HepG2 (cell line): Measurements from ENCODE around the gene SEC16A. TPM values are rescaled to one million over a fixed set of nuclear protein-coding genes. Genes with fewer than 3 reads are reported as not detected.
A peak's percentile ranks its signal among the peaks of the same experiment; 100 is the strongest.

Experiments used
- HNF4G ChIP-seq, 2 experiments: sonication (generic) in 1 of 2; formaldehyde crosslinking in 1 of 2; IDR thresholded peaks; 2 replicates each; pipeline versions ENCODE4 v1.4.0 to v1.6.1; 2011 to 2020; ENCODE audit warnings: borderline replicate concordance in 2 of 2, low read depth in 2 of 2, mild to moderate bottlenecking in 2 of 2, low read length in 1 of 2, missing genetic modification reagents in 1 of 2, moderate library complexity in 1 of 2
- KDM4B ChIP-seq: sonication (generic); formaldehyde crosslinking; IDR thresholded peaks from 2 replicates; pipeline ENCODE4 v1.4.0; 2020; ENCODE audit warnings: missing genetic modification reagents
- LCORL ChIP-seq, 2 experiments: fragments of 450-650 bp in 1 of 2; sonication (generic) in 1 of 2; formaldehyde crosslinking in 1 of 2; IDR thresholded peaks; 2 replicates each; pipeline versions ENCODE4 v1.5.0 to v1.6.1; 2017 to 2020; ENCODE audit warnings: antibody characterized with exemption in 1 of 2, missing genetic modification reagents in 1 of 2
- MAFG ChIP-seq: sonication (generic); formaldehyde crosslinking; IDR thresholded peaks from 2 replicates; pipeline ENCODE4 v1.5.1; 2020; ENCODE audit warnings: mild to moderate bottlenecking, missing genetic modification reagents
- NKX3-1 ChIP-seq: sonication (generic); formaldehyde crosslinking; IDR thresholded peaks from 2 replicates; pipeline ENCODE4 v1.5.0; 2020; ENCODE audit warnings: missing genetic modification reagents
- NONO ChIP-seq, 2 experiments: fragments of 450-650 bp in 1 of 2; sonication (generic) in 1 of 2; formaldehyde crosslinking in 1 of 2; IDR thresholded peaks in 1 of 2; conservative IDR thresholded peaks in 1 of 2; 2 replicates each; pipeline versions ENCODE4 v1.6.1 to v1.8.0; 2017 to 2022; ENCODE audit warnings: mild to moderate bottlenecking in 1 of 2, missing genetic modification reagents in 1 of 2, moderate library complexity in 1 of 2
- SRSF1 ChIP-seq: fragments of 200-400 bp; formaldehyde crosslinking; optimal IDR thresholded peaks from 2 replicates; pipeline ENCODE3; 2017; ENCODE audit warnings: mild to moderate bottlenecking, low read depth, low read length, moderate library complexity
- TEAD2 ChIP-seq: sonication (generic); formaldehyde crosslinking; IDR thresholded peaks from 2 replicates; pipeline ENCODE4 v1.9.0; 2021; ENCODE audit warnings: missing genetic modification reagents
- ZBTB42 ChIP-seq: sonication (generic); formaldehyde crosslinking; IDR thresholded peaks from 2 replicates; pipeline ENCODE4 v1.5.0; 2020; ENCODE audit warnings: mild to moderate bottlenecking, missing genetic modification reagents
- ZNF460 ChIP-seq: sonication (generic); formaldehyde crosslinking; IDR thresholded peaks from 2 replicates; pipeline ENCODE4 v1.5.1; 2020; ENCODE audit warnings: missing genetic modification reagents, mild to moderate bottlenecking, borderline replicate concordance
- ZNF552 ChIP-seq: sonication (generic); formaldehyde crosslinking; IDR thresholded peaks from 2 replicates; pipeline ENCODE4 v1.9.0; 2022; ENCODE audit warnings: missing genetic modification reagents, mild to moderate bottlenecking, borderline replicate concordance
- ZNF83 ChIP-seq: sonication (generic); formaldehyde crosslinking; IDR thresholded peaks from 2 replicates; pipeline ENCODE4 v1.4.0; 2020; ENCODE audit warnings: missing genetic modification reagents, mild to moderate bottlenecking, borderline replicate concordance
- polyA plus RNA-seq, 8 experiments: library from polyadenylated mRNA; depleted of rRNA in 3 of 8; stranded (reverse) in 7 of 8; unstranded in 1 of 8; fragments of >200 nt; fragmentation: Illumina TruSeq in 4 of 8; extraction: Trizol in 4 of 8; gene quantifications; 2 replicates each; pipeline versions ENCODE4 v1.2.1 to v1.2.3, GENCODE V29; 2011 to 2016; ENCODE audit warnings: low read depth in 4 of 8, missing spikeins in 1 of 8, mixed read lengths in 1 of 8; ENCODE audit not compliant: insufficient read depth in 1 of 8
- total RNA-seq, 5 experiments: library from RNA; depleted of rRNA; stranded (reverse); fragments of >200 nt; fragmentation: Illumina TruSeq; extraction: Trizol; gene quantifications; 2 replicates each; pipeline ENCODE4 v1.2.3, GENCODE V29; 2016; ENCODE audit warnings: low read depth in 1 of 5
- TF ChIP-seq, protein P1 (sequence below): sonication (generic); formaldehyde crosslinking; IDR thresholded peaks from 2 replicates; pipeline ENCODE4 v1.5.1; 2020; ENCODE audit warnings: mild to moderate bottlenecking, missing genetic modification reagents
- TF ChIP-seq, protein P2 (sequence below): sonication (generic); formaldehyde crosslinking; IDR thresholded peaks from 2 replicates; pipeline ENCODE4 v1.8.0; 2022; ENCODE audit warnings: missing genetic modification reagents, low read depth, mild to moderate bottlenecking, borderline replicate concordance
- TF ChIP-seq, protein P3 (sequence below): sonication (generic); formaldehyde crosslinking; IDR thresholded peaks from 2 replicates; pipeline ENCODE4 v1.4.0; 2020; ENCODE audit warnings: missing genetic modification reagents, low read depth, mild to moderate bottlenecking, borderline replicate concordance
- TF ChIP-seq, protein P4 (sequence below): sonication (generic); formaldehyde crosslinking; IDR thresholded peaks from 2 replicates; pipeline ENCODE4 v1.5.0; 2020; ENCODE audit warnings: mild to moderate bottlenecking, missing genetic modification reagents, borderline replicate concordance
- TF ChIP-seq, protein P5 (sequence below): sonication (generic); formaldehyde crosslinking; IDR thresholded peaks from 2 replicates; pipeline ENCODE4 v1.5.0; 2020; ENCODE audit warnings: missing genetic modification reagents
- TF ChIP-seq, protein P6 (sequence below): sonication (generic); formaldehyde crosslinking; IDR thresholded peaks from 2 replicates; pipeline ENCODE4 v1.8.0; 2023; ENCODE audit warnings: mild to moderate bottlenecking, missing genetic modification reagents

Gene SEC16A
- total and polyA plus RNA-seq, 2 of the 13 experiments (the other 11 are each of a cell fraction or from before 2014, with no cell fraction given): 15.9 to 18.9 TPM

DNA sequence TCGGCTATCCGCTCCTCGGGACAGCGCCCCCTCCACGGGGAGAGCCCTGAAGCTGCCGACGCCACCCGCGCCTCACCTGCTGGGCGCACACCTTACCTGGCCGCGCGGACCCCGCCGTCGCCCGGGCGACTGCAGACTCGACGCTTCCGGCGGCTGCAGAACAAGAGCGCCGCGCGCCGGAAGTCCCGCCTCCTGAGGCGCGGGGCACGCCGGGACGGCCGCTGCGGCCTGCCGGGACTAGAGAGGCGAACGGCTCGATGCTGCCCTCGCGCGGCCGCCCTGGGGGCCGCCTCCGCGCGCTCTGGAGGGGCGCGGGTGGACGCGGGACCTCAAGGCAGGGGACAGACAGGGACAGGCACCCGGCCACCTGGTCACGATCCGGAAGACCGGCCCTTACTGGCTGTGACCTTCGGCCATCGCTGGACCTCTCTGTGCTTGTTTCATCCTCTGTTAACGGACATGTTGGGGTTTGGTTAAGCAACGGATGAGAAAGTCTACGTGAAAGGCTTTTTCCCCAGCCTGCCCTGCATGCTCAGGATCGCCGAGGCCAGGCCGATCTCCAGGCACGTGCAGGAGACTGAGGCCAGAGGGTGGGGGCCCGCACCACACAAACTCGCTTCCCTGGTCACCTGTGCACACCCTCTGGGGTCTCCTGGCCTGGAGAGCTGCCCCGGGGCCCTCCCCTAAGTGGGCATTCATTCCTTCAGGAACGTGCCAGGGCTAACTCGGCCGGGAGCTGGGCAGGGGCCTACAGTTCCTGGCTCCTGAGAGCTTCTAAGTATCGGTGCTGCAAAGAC is 82.6 kb downstream of the SEC16A start, which contains the start of gene SNAPC4 (continued):
- TF ChIP-seq, protein P1, sequence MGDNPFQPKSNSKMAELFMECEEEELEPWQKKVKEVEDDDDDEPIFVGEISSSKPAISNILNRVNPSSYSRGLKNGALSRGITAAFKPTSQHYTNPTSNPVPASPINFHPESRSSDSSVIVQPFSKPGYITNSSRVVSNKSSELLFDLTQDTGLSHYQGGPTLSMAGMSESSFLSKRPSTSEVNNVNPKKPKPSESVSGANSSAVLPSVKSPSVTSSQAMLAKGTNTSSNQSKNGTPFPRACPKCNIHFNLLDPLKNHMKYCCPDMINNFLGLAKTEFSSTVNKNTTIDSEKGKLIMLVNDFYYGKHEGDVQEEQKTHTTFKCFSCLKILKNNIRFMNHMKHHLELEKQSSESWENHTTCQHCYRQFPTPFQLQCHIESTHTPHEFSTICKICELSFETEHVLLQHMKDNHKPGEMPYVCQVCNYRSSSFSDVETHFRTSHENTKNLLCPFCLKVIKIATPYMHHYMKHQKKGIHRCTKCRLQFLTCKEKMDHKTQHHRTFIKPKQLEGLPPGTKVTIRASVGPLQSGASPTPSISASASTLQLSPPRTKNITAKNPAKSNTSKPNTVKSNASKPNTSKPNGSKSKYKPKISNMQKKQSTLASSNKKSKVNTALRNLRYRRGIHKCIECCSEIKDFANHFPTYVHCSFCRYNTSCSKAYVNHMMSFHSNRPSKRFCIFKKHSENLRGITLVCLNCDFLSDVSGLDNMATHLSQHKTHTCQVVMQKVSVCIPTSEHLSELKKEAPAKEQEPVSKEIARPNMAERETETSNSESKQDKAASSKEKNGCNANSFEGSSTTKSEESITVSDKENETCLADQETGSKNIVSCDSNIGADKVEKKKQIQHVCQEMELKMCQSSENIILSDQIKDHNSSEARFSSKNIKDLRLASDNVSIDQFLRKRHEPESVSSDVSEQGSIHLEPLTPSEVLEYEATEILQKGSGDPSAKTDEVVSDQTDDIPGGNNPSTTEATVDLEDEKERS (CRISPR knock-in tag): no peak
- no peak for TF ChIP-seq ZBTB42 (CRISPR knock-in tag)
- no peak for TF ChIP-seq NONO (IDR thresholded peaks at IDR 0.05)
- TF ChIP-seq NONO (CRISPR knock-in tag; conservative IDR thresholded peaks at IDR 0.05): peak; percentile 89
- TF ChIP-seq ZNF460 (CRISPR knock-in tag): no peak
- TF ChIP-seq, protein P2, sequence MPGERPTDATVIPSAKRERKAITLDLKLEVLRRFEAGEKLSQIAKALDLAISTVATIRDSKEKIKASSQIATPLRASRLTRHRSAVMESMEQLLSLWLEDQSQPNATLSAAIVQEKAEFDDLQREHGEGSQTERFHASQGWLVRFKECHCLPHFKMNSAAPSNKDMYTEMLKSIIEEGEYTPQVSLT (CRISPR knock-in tag): no peak; the same call in 1 of the 2 replicates
- no peak for TF ChIP-seq LCORL (IDR thresholded peaks at IDR 0.05)
- TF ChIP-seq LCORL (CRISPR knock-in tag; IDR thresholded peaks at IDR 0.05): peak; percentile 39; the same call in 1 of the 2 replicates
- TF ChIP-seq, protein P3, sequence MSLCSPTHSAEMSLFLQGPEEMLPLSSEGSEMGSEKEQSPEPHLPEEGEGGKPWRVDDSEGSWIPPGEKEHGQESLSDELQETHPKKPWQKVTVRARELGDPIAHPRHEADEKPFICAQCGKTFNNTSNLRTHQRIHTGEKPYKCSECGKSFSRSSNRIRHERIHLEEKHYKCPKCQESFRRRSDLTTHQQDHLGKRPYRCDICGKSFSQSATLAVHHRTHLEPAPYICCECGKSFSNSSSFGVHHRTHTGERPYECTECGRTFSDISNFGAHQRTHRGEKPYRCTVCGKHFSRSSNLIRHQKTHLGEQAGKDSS (CRISPR knock-in tag): no peak
- TF ChIP-seq, protein P4, sequence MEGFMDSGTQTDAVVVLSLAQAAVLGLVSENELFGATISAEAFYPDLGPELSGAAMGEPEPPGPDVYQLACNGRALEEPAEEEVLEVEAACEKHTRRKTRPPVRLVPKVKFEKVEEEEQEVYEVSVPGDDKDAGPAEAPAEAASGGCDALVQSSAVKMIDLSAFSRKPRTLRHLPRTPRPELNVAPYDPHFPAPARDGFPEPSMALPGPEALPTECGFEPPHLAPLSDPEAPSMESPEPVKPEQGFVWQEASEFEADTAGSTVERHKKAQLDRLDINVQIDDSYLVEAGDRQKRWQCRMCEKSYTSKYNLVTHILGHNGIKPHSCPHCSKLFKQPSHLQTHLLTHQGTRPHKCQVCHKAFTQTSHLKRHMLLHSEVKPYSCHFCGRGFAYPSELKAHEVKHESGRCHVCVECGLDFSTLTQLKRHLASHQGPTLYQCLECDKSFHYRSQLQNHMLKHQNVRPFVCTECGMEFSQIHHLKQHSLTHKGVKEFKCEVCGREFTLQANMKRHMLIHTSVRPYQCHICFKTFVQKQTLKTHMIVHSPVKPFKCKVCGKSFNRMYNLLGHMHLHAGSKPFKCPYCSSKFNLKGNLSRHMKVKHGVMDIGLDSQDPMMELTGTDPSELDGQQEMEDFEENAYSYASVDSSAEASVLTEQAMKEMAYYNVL (CRISPR knock-in tag): 0 out of 2 replicates have a peak, but pooled peaks have one; percentile 36
- 0 out of 2 replicates have a peak, but pooled peaks have one; percentile 13 for TF ChIP-seq ZNF83 (CRISPR knock-in tag)
- no peak for TF ChIP-seq MAFG (CRISPR knock-in tag)
- TF ChIP-seq, protein P5, sequence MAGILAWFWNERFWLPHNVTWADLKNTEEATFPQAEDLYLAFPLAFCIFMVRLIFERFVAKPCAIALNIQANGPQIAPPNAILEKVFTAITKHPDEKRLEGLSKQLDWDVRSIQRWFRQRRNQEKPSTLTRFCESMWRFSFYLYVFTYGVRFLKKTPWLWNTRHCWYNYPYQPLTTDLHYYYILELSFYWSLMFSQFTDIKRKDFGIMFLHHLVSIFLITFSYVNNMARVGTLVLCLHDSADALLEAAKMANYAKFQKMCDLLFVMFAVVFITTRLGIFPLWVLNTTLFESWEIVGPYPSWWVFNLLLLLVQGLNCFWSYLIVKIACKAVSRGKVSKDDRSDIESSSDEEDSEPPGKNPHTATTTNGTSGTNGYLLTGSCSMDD (CRISPR knock-in tag): no peak
- no peak for TF ChIP-seq KDM4B (CRISPR knock-in tag)
- TF ChIP-seq SRSF1: no peak
- TF ChIP-seq NKX3-1 (CRISPR knock-in tag): no peak
- no peak for TF ChIP-seq TEAD2 (CRISPR knock-in tag)
- TF ChIP-seq, protein P6, sequence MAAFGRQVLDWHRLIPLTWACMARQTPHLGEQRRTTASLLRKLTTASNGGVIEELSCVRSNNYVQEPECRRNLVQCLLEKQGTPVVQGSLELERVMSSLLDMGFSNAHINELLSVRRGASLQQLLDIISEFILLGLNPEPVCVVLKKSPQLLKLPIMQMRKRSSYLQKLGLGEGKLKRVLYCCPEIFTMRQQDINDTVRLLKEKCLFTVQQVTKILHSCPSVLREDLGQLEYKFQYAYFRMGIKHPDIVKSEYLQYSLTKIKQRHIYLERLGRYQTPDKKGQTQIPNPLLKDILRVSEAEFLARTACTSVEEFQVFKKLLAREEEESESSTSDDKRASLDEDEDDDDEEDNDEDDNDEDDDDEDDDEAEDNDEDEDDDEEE (CRISPR knock-in tag): peak; percentile 70; the same call in 1 of the 2 replicates
- TF ChIP-seq HNF4G (IDR thresholded peaks at IDR 0.05; ENCODE audit: borderline replicate concordance, low read depth, low read length): no peak; the same call in 1 of the 2 replicates
- 0 out of 2 replicates have a peak, but pooled peaks have one; percentile 76 for TF ChIP-seq HNF4G (CRISPR knock-in tag; IDR thresholded peaks at IDR 0.05; ENCODE audit: borderline replicate concordance, low read depth)
- TF ChIP-seq ZNF552 (CRISPR knock-in tag): no peak
